Stimulated activated CD8-positive, alpha-beta memory T cell treated with anti-CD3 and anti-CD28 coated beads, Interleukin-7, amount 100 ng/mL, for 48 hours (primary cell): ENCODE measurements around the gene GSTK1.
"Not testable (repeated sequence)": the region's sequence is repeated elsewhere in the genome, so short reads cannot be mapped to it uniquely, and the experiment has no call there.

Experiments used
- DNase-seq, 2 donors: peaks; one replicate each; pipeline ENCODE4 v3.0.0-alpha.2; 2020; ENCODE audit warnings: low read depth in 1 of 2; ENCODE audit errors: extremely low read depth in 1 of 2

The GSTK1 gene

GRCh38 chr7:143238289-143238980 is 24.8 kb upstream of the GSTK1 start:
- no peak for DNase-seq

GRCh38 chr7:143239813-143240212 is 23.4 kb upstream of the GSTK1 start:
- no peak for DNase-seq

GRCh38 chr7:143240291-143241168 is 22.7 kb upstream of the GSTK1 start:
- DNase-seq: peak in 1 of 2 donors; percentile 48

DNA sequence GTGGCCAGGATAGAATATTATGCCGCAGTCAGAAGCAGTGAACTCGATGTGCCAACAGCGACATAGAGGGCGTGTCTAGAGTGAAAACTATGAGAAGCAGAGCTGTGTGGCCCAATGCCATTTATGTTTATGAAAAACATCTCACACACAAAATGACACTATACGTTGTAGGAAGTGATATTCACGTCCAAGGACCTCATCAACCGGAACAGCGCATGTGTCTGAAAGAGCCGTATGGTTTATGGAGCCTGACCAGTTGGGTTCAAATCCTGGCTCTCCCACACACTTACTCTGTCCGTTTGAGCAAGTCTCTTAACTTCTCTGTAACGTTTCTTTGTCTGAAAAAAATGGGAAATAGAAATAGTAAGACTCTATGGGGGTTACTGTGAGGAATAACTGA is 20.9 kb upstream of the GSTK1 start:
- no peak for DNase-seq

GRCh38 chr7:143243111-143243510 is 20.1 kb upstream of the GSTK1 start:
- no peak for DNase-seq

DNA sequence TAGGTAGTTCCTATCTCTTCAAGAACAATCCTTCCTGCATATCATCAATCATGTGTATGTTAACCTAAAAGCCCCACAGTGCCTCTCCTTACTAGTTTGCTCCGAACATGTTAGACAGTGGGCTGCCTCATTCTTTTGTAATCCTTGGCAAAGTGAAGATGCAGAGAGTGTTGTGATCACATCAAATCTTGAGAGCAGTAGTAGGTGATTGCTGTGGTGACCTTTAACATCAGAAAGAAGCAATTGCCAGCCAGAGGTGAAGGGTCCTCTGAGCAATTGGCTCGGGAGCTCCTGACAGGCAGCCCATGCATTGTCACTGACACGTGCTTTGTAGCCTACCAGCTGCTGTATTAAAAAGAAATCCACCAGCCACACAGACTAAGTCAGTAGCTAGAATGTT is 19.6 kb upstream of the GSTK1 start:
- DNase-seq: no peak

DNA sequence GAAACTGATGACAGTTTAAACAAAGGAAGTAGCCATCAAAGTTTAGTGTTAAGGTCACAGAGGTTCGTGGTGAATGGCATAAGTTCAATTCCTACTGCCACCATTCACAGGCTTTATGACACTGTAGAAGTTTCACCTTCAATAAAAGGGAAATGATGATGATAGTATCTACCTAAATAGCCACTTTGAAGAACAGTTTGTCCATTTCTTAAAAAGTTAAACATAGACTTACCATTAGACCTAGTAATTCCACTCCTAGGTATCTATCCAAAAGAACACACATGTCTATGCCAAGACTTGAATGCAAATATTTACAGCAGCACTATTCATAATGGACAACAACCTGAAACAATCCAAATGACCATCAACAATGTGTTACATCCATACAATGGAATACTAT is 18.9 kb upstream of the GSTK1 start:
- DNase-seq: no peak

DNA sequence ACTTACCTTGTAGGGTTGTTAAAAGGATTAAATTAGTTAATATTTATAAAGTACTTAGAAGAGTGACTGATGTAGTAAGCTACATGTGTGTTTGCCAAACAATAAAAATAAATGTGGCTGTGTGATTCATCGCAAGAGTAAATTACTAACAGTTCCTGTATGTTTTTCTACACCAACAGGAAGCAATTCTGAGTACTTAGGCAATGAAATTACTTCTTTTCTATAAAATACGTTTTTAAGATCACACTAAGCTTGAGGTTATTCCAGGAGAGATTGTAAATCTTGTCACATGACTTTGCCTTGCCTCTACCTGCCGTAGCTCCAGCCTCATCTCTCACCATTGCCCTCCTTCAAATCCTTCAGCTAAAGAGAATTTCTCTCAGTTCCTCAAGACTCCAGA is 18.1 kb upstream of the GSTK1 start:
- no peak for DNase-seq

GRCh38 chr7:143247372-143247771 is 15.9 kb upstream of the GSTK1 start:
- DNase-seq: no peak

DNA sequence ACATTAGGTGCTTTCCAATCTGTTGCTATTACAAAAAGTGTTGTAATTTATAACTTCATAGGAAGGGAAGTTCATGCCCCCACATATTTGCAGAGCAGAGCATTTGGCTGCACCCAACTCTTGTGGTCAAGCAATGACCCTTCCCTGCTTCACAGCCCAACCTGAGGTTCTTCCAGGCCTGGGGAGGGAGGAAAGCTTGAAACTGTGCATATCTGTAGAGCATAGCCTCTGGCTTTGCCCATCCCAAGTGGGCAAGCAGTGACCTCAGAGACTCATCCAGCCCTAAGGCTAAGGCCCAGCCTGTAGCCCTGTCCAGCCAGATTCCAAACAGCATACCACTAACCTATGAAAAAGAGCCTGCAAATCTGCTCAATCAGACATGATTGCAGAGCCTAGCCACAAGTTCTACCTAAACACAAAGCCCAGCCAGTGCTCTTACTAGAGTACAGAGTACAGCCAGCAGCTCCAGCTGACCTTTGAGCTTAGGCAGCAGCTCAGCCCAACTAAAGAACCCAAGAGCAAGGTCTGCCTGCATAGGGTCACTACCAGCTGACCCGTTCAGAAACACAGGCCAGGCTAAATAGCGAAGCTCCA is 14.4 kb upstream of the GSTK1 start:
- DNase-seq: no peak

- DNase-seq: no peak
Measured at GRCh38 chr7:143250199-143250598, 13.0 kb upstream of the GSTK1 start.

DNA sequence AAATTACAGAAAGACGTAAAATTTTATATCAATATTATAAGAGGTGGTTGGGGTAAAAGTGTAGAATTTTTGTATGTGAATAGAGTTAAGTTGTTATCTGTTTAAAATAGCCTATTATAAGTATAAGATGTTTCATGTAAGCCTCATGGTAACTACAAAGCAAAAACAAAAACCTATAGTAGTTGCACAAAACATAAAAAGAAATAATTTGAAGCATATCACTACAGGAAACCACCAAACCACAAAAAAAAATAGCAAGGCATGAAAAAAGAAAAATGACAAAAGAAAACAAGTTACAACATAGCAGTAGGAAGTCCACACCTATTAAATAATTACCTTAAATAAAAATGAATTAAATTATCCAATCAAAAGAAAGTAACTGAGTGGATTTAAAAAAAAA is 12.4 kb upstream of the GSTK1 start:
- no peak for DNase-seq

DNA sequence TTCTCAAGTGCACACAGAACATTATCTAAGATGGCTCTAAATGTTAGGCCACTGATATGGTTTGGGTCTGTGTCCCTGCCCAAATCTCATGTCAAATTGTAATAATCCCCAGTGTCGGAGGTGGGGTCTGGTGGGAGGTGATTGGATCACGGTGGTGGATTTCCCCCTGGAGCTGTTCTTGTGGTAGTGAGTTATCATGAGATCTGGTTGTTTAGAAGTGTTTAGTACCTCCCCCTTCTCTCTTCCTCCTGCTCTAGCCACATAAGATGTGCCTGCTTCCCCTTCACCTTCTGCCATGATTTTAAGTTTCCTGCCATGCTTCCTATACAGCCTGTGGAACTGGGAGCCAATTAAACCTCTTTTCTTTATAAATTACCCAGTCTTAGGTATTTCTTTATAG is 11.2 kb upstream of the GSTK1 start:
- DNase-seq: no peak

DNA sequence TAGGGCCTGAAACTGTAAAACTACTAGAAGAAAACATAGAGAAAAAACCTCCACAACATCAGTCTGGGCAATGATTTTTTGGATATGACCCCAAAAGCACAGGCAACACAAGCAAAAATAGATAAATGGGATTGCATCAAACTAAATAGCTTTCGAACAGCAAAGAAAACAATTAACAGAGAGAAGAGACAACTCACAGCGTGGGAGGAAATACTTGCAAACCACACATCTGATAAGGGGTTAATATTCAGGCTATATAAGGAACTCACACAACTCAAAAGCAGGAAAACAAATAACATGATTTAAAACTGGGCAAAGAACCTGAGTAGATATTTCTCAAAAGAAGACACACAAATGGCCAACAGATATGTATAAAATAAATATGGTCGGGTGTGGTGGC is 7.7 kb upstream of the GSTK1 start:
- DNase-seq: no peak

DNA sequence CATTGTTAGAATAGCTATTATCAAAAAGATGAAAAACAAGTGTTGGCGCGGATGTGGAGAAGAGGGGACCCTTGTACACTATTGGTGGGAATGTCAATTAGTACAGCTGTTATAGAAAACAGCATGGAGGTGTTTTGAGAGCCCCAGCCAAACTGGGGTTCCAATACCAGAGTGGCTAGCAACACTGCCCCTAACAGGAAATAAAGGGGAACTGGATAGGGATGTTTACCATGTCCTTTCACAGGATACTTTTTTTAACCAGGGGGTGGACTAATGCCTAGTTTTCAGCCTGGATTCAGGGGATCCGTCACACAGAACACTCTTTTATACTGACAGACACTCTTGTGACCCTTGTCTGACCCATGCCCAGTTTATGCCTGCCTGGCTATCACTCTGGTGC is 6.9 kb upstream of the GSTK1 start:
- no peak for DNase-seq

- DNase-seq: no peak
Measured at GRCh38 chr7:143256932-143257331, 6.3 kb upstream of the GSTK1 start.

DNA sequence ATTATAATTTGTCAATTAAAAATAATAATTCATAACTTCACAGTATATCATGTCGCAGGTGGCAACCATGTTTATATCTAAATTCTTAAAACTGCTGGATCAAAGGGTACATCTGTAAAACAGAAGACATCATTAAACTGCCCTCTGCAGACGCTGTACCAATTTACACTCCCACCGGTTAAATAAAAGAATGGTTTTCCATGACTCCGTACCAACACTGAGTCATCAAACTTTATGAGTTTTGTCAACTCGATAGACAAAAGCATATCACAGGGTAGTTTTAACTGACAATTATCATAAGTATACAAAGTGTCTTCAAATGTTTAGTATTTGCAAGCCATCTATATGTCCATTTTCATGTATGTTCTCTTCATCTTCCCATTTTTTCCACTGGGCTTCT is 5.7 kb upstream of the GSTK1 start:
- DNase-seq: no peak

DNA sequence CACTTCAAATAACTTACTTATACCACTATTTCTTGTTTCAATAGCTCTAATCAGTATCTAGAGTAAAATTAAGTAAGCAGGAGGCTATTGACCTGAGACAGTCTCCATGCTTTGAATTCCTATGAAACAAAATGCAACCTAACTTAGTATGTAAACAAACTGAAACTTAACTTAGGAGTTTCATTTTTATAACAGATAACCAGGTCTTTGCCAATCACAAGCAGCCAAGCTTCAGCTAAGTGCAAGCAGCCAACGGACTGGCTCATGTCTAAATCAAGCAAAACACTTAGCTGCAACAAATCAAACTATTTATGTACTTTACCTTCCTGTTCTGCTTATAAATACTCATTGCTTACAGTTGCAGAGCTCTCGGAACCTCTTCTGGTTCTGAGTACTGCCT is 4.4 kb upstream of the GSTK1 start:
- DNase-seq: no peak

GRCh38 chr7:143259765-143260164 is 3.5 kb upstream of the GSTK1 start:
- no peak for DNase-seq

DNA sequence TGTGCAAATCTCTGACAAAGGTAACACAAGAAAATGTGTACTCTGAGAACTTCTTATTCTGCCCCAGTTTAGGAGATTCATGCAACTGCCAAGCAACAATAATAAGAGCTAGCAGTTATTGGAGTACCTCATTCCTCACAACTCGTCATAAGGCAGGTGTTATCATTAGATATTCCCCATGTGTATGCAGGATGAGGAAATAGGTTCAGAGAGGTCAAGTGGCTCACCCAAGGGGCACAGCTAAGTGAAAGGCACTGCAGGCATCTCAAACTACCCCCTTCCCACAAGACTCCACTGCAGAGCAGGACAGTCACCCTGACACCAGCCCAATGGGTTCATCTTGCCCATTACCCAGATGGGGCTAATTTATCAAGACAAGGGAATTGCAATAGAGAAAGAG is 1.3 kb upstream of the GSTK1 start:
- no peak for DNase-seq

DNA sequence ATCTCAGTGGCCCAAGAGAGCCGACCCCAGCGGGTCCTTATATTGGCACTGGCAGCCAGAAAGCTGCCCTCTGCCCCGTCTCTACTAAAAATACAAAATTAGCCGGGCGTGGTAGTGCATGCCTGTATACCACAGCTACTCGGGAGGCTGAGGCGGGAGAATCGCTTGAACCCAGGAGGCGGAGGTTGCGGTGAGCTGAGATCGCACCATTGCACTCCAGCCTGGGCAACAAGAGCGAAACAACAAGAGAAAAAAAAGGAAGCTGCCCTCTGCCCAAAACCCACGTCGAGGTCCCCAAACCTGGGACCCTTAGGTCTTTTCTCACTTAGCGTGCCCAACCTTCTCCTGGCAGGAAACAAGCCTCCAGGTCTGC is 941 bp downstream of the GSTK1 start:
- not testable (repeated sequence) for DNase-seq
